Osteoblast (primary cell): Measurements from ENCODE around the gene HECTD2. TPM values are rescaled to one million over a fixed set of nuclear protein-coding genes. Genes with fewer than 3 reads are reported as not detected.

Experiments used
- DNase-seq: peaks from one replicate; pipeline ENCODE4 v3.0.0; 2011; ENCODE audit warnings: low spot score, mixed read lengths; ENCODE audit not compliant: insufficient read length; ENCODE audit errors: missing footprints
- H2AFZ ChIP-seq: 2 replicates; pipeline ENCODE4 v1.6.0; 2011; ENCODE audit warnings: mild to moderate bottlenecking, low read length
- H3K27ac ChIP-seq: 2 replicates; pipeline ENCODE4 v1.5.1; 2011; ENCODE audit warnings: mild to moderate bottlenecking, low read depth, low read length, moderate library complexity
- H3K27me3 ChIP-seq: 2 replicates; pipeline ENCODE4 v1.6.0; 2012; ENCODE audit warnings: mild to moderate bottlenecking, control low read depth, inconsistent platforms, low read length, moderate library complexity; ENCODE audit not compliant: insufficient read depth
- H3K36me3 ChIP-seq: 2 replicates; pipeline ENCODE4 v1.5.1; 2011; ENCODE audit warnings: mild to moderate bottlenecking, low read length, control low read depth, moderate library complexity; ENCODE audit not compliant: insufficient read depth
- H3K4me1 ChIP-seq: 2 replicates; pipeline ENCODE4 v1.5.1; 2011; ENCODE audit warnings: mild to moderate bottlenecking, low read length, control low read depth, moderate library complexity; ENCODE audit not compliant: insufficient read depth
- H3K4me2 ChIP-seq: 2 replicates; pipeline ENCODE4 v1.6.0; 2011; ENCODE audit warnings: mild to moderate bottlenecking, low read length; ENCODE audit not compliant: insufficient read depth
- H3K4me3 ChIP-seq: fragments of 200-600 bp; sonication (generic); 3 replicates; pipeline ENCODE4 v1.5.1; 2012; ENCODE audit warnings: mild to moderate bottlenecking, low read length, inconsistent platforms; ENCODE audit not compliant: insufficient read depth
- H3K79me2 ChIP-seq: 2 replicates; pipeline ENCODE4 v1.6.0; 2012; ENCODE audit warnings: mild to moderate bottlenecking, low read length, control low read depth, inconsistent platforms; ENCODE audit not compliant: insufficient read depth
- H3K9me3 ChIP-seq: 2 replicates; pipeline ENCODE4 v1.5.1; 2011; ENCODE audit warnings: low read depth, low read length, control low read depth
- H4K20me1 ChIP-seq: 2 replicates; pipeline ENCODE4 v1.6.0; 2012; ENCODE audit warnings: mild to moderate bottlenecking, low read length, control low read depth; ENCODE audit not compliant: insufficient read depth
- total RNA-seq: library from RNA; depleted of rRNA; stranded (reverse); fragments of >200 nt; gene quantifications from 2 replicates; pipeline ENCODE4 v1.2.3, GENCODE V29; 2012
- TF ChIP-seq, protein P1 (sequence below): IDR thresholded peaks from 2 replicates; pipeline ENCODE4 v1.5.1; 2011; ENCODE audit warnings: mild to moderate bottlenecking, low read depth, low read length, moderate library complexity; ENCODE audit errors: extremely low read depth

The HECTD2 gene
- total RNA-seq, 1 donor: 15.9 TPM

GRCh38 chr10:91412354-91413087 is 2.4 kb downstream of the HECTD2 start:
- H3K27ac ChIP-seq: no peak overlapping the region
- H3K4me1 ChIP-seq: peaks cover 32% of the 10 kb centered on the region
- H2AFZ ChIP-seq: no peak overlapping the region
- peaks cover 57% of the 10 kb centered on the region for H3K79me2 ChIP-seq
- H3K36me3 ChIP-seq: no peaks in the 10 kb centered on the region
- no peaks in the 10 kb centered on the region for H3K27me3 ChIP-seq
- peaks cover 9% of the 10 kb centered on the region for H4K20me1 ChIP-seq
- H3K4me3 ChIP-seq: no peak overlapping the region
- H3K9me3 ChIP-seq: no peaks in the 10 kb centered on the region
- H3K4me2 ChIP-seq: no peak overlapping the region
- TF ChIP-seq, protein P1, sequence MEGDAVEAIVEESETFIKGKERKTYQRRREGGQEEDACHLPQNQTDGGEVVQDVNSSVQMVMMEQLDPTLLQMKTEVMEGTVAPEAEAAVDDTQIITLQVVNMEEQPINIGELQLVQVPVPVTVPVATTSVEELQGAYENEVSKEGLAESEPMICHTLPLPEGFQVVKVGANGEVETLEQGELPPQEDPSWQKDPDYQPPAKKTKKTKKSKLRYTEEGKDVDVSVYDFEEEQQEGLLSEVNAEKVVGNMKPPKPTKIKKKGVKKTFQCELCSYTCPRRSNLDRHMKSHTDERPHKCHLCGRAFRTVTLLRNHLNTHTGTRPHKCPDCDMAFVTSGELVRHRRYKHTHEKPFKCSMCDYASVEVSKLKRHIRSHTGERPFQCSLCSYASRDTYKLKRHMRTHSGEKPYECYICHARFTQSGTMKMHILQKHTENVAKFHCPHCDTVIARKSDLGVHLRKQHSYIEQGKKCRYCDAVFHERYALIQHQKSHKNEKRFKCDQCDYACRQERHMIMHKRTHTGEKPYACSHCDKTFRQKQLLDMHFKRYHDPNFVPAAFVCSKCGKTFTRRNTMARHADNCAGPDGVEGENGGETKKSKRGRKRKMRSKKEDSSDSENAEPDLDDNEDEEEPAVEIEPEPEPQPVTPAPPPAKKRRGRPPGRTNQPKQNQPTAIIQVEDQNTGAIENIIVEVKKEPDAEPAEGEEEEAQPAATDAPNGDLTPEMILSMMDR: no peak
- DNase-seq: peak; percentile 30

DNA sequence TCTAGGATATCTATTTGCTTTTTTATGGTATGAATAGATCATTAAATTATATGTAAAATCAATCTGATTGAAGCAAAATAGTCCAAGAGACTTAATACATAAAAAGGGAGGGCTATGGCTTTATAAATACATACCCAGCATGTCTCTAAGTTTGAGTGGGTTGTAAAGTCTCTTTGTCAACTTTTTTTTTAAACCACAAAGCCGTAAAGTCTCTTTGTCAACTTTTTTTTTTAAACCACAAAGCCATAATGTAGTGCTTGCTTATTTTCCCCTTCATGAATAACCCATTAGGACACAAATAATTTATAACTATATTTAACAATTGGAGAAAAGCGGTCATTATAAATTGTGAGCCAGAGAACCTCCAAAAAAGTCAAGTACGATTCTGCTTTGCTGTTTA is 5.7 kb downstream of the HECTD2 start:
- peaks cover 31% of the 10 kb centered on the region for H3K4me1 ChIP-seq
- H3K27ac ChIP-seq: no peak overlapping the region
- H3K4me3 ChIP-seq: no peak overlapping the region
- no peak overlapping the region for H2AFZ ChIP-seq
- H3K27me3 ChIP-seq: no peaks in the 10 kb centered on the region
- no peaks in the 10 kb centered on the region for H3K36me3 ChIP-seq
- no peaks in the 10 kb centered on the region for H3K9me3 ChIP-seq
- H3K79me2 ChIP-seq: peaks cover 65% of the 10 kb centered on the region
- TF ChIP-seq, protein P1: no peak
- DNase-seq: no peak
- H3K4me2 ChIP-seq: no peak overlapping the region
- H4K20me1 ChIP-seq: peaks cover 9% of the 10 kb centered on the region

GRCh38 chr10:91416339-91416855 is 6.3 kb downstream of the HECTD2 start:
- no peaks in the 10 kb centered on the region for H3K27me3 ChIP-seq
- TF ChIP-seq, protein P1: no peak
- H3K4me3 ChIP-seq: no peak overlapping the region
- no peak for DNase-seq
- H3K79me2 ChIP-seq: peaks cover 65% of the 10 kb centered on the region
- peaks cover 28% of the 10 kb centered on the region for H3K4me1 ChIP-seq
- peaks cover 9% of the 10 kb centered on the region for H4K20me1 ChIP-seq
- H3K4me2 ChIP-seq: no peak overlapping the region
- no peaks in the 10 kb centered on the region for H3K36me3 ChIP-seq
- H3K9me3 ChIP-seq: no peaks in the 10 kb centered on the region
- H3K27ac ChIP-seq: no peak overlapping the region
- no peak overlapping the region for H2AFZ ChIP-seq

GRCh38 chr10:91418416-91418815 is 8.3 kb downstream of the HECTD2 start:
- no peaks in the 10 kb centered on the region for H3K9me3 ChIP-seq
- H3K79me2 ChIP-seq: peaks cover 64% of the 10 kb centered on the region
- no peak overlapping the region for H3K27ac ChIP-seq
- H3K4me2 ChIP-seq: no peak overlapping the region
- TF ChIP-seq, protein P1: no peak
- H3K27me3 ChIP-seq: no peaks in the 10 kb centered on the region
- H2AFZ ChIP-seq: no peak overlapping the region
- no peak overlapping the region for H3K4me3 ChIP-seq
- peaks cover 6% of the 10 kb centered on the region for H4K20me1 ChIP-seq
- H3K36me3 ChIP-seq: no peaks in the 10 kb centered on the region
- no peak for DNase-seq
- H3K4me1 ChIP-seq: peaks cover 23% of the 10 kb centered on the region
